ENCODE data around the gene SLFNL1. TPM values are rescaled to one million over a fixed set of nuclear protein-coding genes. Genes with fewer than 3 reads are reported as not detected.

Gene SLFNL1
- total and polyA plus RNA-seq, 2 experiments from 2014 or later = 0.11 to 0.21 TPM

- DNase-seq = no peak
- H3K36me3 ChIP-seq (ENCODE audit: low read depth) = peaks cover 34% of the 10 kb centered on the region
- in situ Hi-C loops (cut with MboI) = no loop called here
- no peaks in the 10 kb centered on the region for H3K27me3 ChIP-seq (replicated peaks; ENCODE audit: insufficient read depth)
- H3K9ac ChIP-seq = no peak overlapping the region
- H3K9me2 ChIP-seq (ENCODE audit: insufficient read depth) = no peaks in the 10 kb centered on the region
- H3K27ac ChIP-seq = no peak overlapping the region
- H3K4me3 ChIP-seq = no peak overlapping the region
- H3K4me1 ChIP-seq (ENCODE audit: insufficient read depth) = no peaks in the 10 kb centered on the region
- no peaks in the 10 kb centered on the region for H4K20me1 ChIP-seq (ENCODE audit: insufficient read depth)
- 92 to 94% methylated on average over 6 of the region's 6 CpGs for WGBS, 2 experiments (ENCODE audit: low coverage in 1 of 2, low lambda C conversion rate in 2 of 2, missing lambda C conversion rate in 2 of 2)
- H3F3A ChIP-seq (ENCODE audit: insufficient read depth) = no peaks in the 10 kb centered on the region
- H2AFZ ChIP-seq = no peak overlapping the region
- H3K4me2 ChIP-seq (ENCODE audit: unreplicated experiment) = no peak overlapping the region
- H3K79me2 ChIP-seq (ENCODE audit: insufficient read depth) = no peaks in the 10 kb centered on the region
- H3K9me3 ChIP-seq (ENCODE audit: low read depth) = no peaks in the 10 kb centered on the region
- no peak for TF ChIP-seq EZH2phosphoT487 (IDR thresholded peaks at IDR 0.05; ENCODE audit: insufficient read depth, low read depth)
- TF ChIP-seq EZH2 (IDR thresholded peaks at IDR 0.05; ENCODE audit: insufficient read depth, poor library complexity, severe bottlenecking) = no peak
Observed at GRCh38 chr1:41013024-41013423, 8.5 kb downstream of the SLFNL1 start.

- H3K27me3 ChIP-seq (replicated peaks; ENCODE audit: insufficient read depth) = no peaks in the 10 kb centered on the region
- H3K27ac ChIP-seq = no peak overlapping the region
- H3K9ac ChIP-seq = no peak overlapping the region
- in situ Hi-C loops (cut with MboI) = no loop called here
- no peak for DNase-seq
- H4K20me1 ChIP-seq (ENCODE audit: insufficient read depth) = no peaks in the 10 kb centered on the region
- H3K4me1 ChIP-seq (ENCODE audit: insufficient read depth) = no peaks in the 10 kb centered on the region
- no peaks in the 10 kb centered on the region for H3K79me2 ChIP-seq (ENCODE audit: insufficient read depth)
- no peak for TF ChIP-seq EZH2phosphoT487 (IDR thresholded peaks at IDR 0.05; ENCODE audit: insufficient read depth, low read depth)
- no peak for TF ChIP-seq EZH2 (IDR thresholded peaks at IDR 0.05; ENCODE audit: insufficient read depth, poor library complexity, severe bottlenecking)
- no peaks in the 10 kb centered on the region; the same call in 1 of the 2 replicates for H3F3A ChIP-seq (ENCODE audit: insufficient read depth)
- H3K9me3 ChIP-seq (ENCODE audit: low read depth) = no peaks in the 10 kb centered on the region
- no peak overlapping the region for H2AFZ ChIP-seq
- no peak overlapping the region for H3K4me2 ChIP-seq (ENCODE audit: unreplicated experiment)
- H3K4me3 ChIP-seq = no peak overlapping the region
- WGBS, 2 experiments (ENCODE audit: low coverage in 1 of 2, low lambda C conversion rate in 2 of 2, missing lambda C conversion rate in 2 of 2) = 94 to 100% methylated on average over 1 of the region's 1 CpG
- H3K36me3 ChIP-seq (ENCODE audit: low read depth) = peaks cover 43% of the 10 kb centered on the region
- no peaks in the 10 kb centered on the region for H3K9me2 ChIP-seq (ENCODE audit: insufficient read depth)
Observed at GRCh38 chr1:41010345-41010744, 11.2 kb downstream of the SLFNL1 start.

GRCh38 chr1:41009466-41009865, 12.1 kb downstream of the SLFNL1 start:
- Histone ChIP-seq H3K9me2 (ENCODE audit: insufficient read depth) (no peaks in the 10 kb centered on the region), H3K4me2 (ENCODE audit: unreplicated experiment) (no peak overlapping the region), H3F3A (ENCODE audit: insufficient read depth) (peaks cover 2% of the 10 kb centered on the region; the same call in 1 of the 2 replicates), H2AFZ (no peak overlapping the region), H3K4me1 (ENCODE audit: insufficient read depth) (no peaks in the 10 kb centered on the region), H4K20me1 (ENCODE audit: insufficient read depth) (no peaks in the 10 kb centered on the region), H3K27me3 (replicated peaks; ENCODE audit: insufficient read depth) (no peaks in the 10 kb centered on the region), H3K36me3 (ENCODE audit: low read depth) (peaks cover 43% of the 10 kb centered on the region), H3K4me3 (no peak overlapping the region), H3K9ac (no peak overlapping the region), H3K79me2 (ENCODE audit: insufficient read depth) (no peaks in the 10 kb centered on the region), H3K9me3 (ENCODE audit: low read depth) (no peaks in the 10 kb centered on the region), H3K27ac (no peak overlapping the region)
- TF ChIP-seq EZH2 (IDR thresholded peaks at IDR 0.05; ENCODE audit: insufficient read depth, poor library complexity, severe bottlenecking) (no peak), EZH2phosphoT487 (IDR thresholded peaks at IDR 0.05; ENCODE audit: insufficient read depth, low read depth) (no peak)
- WGBS, 2 experiments (ENCODE audit: low coverage in 1 of 2, low lambda C conversion rate in 2 of 2, missing lambda C conversion rate in 2 of 2) = 92 to 93% methylated on average over 8 of the region's 8 CpGs
- DNase-seq = no peak
- in situ Hi-C loops (cut with MboI) = no loop called here

- Histone ChIP-seq H4K20me1 (ENCODE audit: insufficient read depth) (no peaks in the 10 kb centered on the region), H3K9ac (0 out of 2 replicates have a peak overlapping the region, but pooled peaks have one; percentile 25), H3K4me3 (no peak overlapping the region), H3K9me2 (ENCODE audit: insufficient read depth) (no peaks in the 10 kb centered on the region), H3K79me2 (ENCODE audit: insufficient read depth) (no peaks in the 10 kb centered on the region), H3F3A (ENCODE audit: insufficient read depth) (peaks cover 21% of the 10 kb centered on the region), H2AFZ (no peak overlapping the region), H3K36me3 (ENCODE audit: low read depth) (peaks cover 46% of the 10 kb centered on the region), H3K27me3 (replicated peaks; ENCODE audit: insufficient read depth) (no peaks in the 10 kb centered on the region), H3K27ac (peak overlapping the region; percentile 70), H3K4me1 (ENCODE audit: insufficient read depth) (peaks cover 10% of the 10 kb centered on the region), H3K9me3 (ENCODE audit: low read depth) (no peaks in the 10 kb centered on the region), H3K4me2 (ENCODE audit: unreplicated experiment) (no peak overlapping the region)
- peak; percentile 66 for DNase-seq
- TF ChIP-seq EZH2 (IDR thresholded peaks at IDR 0.05; ENCODE audit: insufficient read depth, poor library complexity, severe bottlenecking) = no peak
- no peak for TF ChIP-seq EZH2phosphoT487 (IDR thresholded peaks at IDR 0.05; ENCODE audit: insufficient read depth, low read depth)
- 76 to 77% methylated on average over 19 of the region's 19 CpGs for WGBS, 2 experiments (ENCODE audit: low coverage in 1 of 2, low lambda C conversion rate in 2 of 2, missing lambda C conversion rate in 2 of 2)
- in situ Hi-C loops (cut with MboI) = no loop called here
Observed at GRCh38 chr1:41006942-41007865, 14.3 kb downstream of the SLFNL1 start.
